Caco-2 (cell line): ENCODE data around the gene KLRF1. TPM values are rescaled to one million over a fixed set of nuclear protein-coding genes. Genes with fewer than 3 reads are reported as not detected.

Source experiments
- BruUV-seq: library from RNA; stranded (reverse); fragments of 400-500 nt; replicated peaks from 2 replicates; lab custom pipeline; 2021; lab: Mats Ljungman, UMichigan
- CTCF ChIA-PET: fragments of 300-600 bp; sonication (Branson Sonifier 250); formaldehyde crosslinking; loops from one replicate; lab custom pipeline; 2022; ENCODE audit warnings: antibody characterized with exemption; lab: Charles Lee
- POLR2A ChIA-PET: fragments of 300-600 bp; sonication (Branson Sonifier 250); formaldehyde crosslinking; loops from one replicate; lab custom pipeline; 2022; ENCODE audit warnings: antibody characterized with exemption; lab: Charles Lee
- DNase-seq, 2 experiments: peaks; one replicate each; pipeline versions ENCODE4 v3.0.0 to v3.0.0-alpha.2; 2020 to 2022
- H3K27me3 ChIP-seq: replicated peaks from 2 replicates; pipeline ENCODE4 v1.6.0; 2011; ENCODE audit warnings: low read length; ENCODE audit not compliant: control insufficient read depth, insufficient read depth
- H3K36me3 ChIP-seq: 2 replicates; pipeline ENCODE4 v1.5.1; 2011; ENCODE audit warnings: low read length; ENCODE audit not compliant: control insufficient read depth, insufficient read depth
- H3K4me1 ChIP-seq: fragments of 250-450 bp; sonication (Bioruptor Pico); 2 replicates; pipeline ENCODE4 v1.5.1; 2020; ENCODE audit warnings: mild to moderate bottlenecking
- H3K4me3 ChIP-seq: 2 replicates; pipeline ENCODE4 v1.5.1; 2011; ENCODE audit warnings: low read depth, mild to moderate bottlenecking, control low read depth, low read length
- H3K9me3 ChIP-seq: fragments of 250-450 bp; sonication (Bioruptor Pico); 2 replicates; pipeline ENCODE4 v1.5.1; 2020; ENCODE audit warnings: mild to moderate bottlenecking, moderate library complexity
- H3K27ac Mint-ChIP-seq: one replicate; pipeline ENCODE4 v1.8.0; 2022; ENCODE audit warnings: mixed read lengths; ENCODE audit not compliant: unreplicated experiment
- H3K27me3 Mint-ChIP-seq: one replicate; pipeline ENCODE4 v1.8.0; 2022; ENCODE audit warnings: mixed read lengths; ENCODE audit not compliant: insufficient read depth, unreplicated experiment
- H3K36me3 Mint-ChIP-seq: one replicate; pipeline ENCODE4 v1.8.0; 2022; ENCODE audit warnings: mild to moderate bottlenecking, mixed read lengths; ENCODE audit not compliant: insufficient read depth, unreplicated experiment
- H3K4me1 Mint-ChIP-seq: one replicate; pipeline ENCODE4 v1.8.0; 2022; ENCODE audit warnings: low read depth, mixed read lengths; ENCODE audit not compliant: unreplicated experiment
- H3K4me3 Mint-ChIP-seq: one replicate; pipeline ENCODE4 v1.8.0; 2022; ENCODE audit warnings: mild to moderate bottlenecking, moderate library complexity, mixed read lengths; ENCODE audit not compliant: unreplicated experiment
- H3K9me3 Mint-ChIP-seq: one replicate; pipeline ENCODE4 v1.8.0; 2022; ENCODE audit warnings: mixed read lengths; ENCODE audit not compliant: unreplicated experiment
- intact Hi-C: fragments of 100-400 bp; cut with micrococcal nuclease; formaldehyde crosslinking; loops from one replicate; pipeline ENCODE4 v1.10.0; 2022; ENCODE audit not compliant: unreplicated experiment
- total RNA-seq: library from RNA; stranded (reverse); gene quantifications from 2 replicates; pipeline ENCODE4 v1.2.3, GENCODE V29; 2022
- TF ChIP-seq, protein P1 (sequence below), 2 experiments: fragments of 200-600 bp in 1 of 2; IDR thresholded peaks; 1 replicate in 1 of 2; 2 replicates in 1 of 2; pipeline versions ENCODE4 v1.5.1 to v1.8.0; 2011 to 2022; ENCODE audit warnings: antibody characterized with exemption in 1 of 2, control low read depth in 1 of 2, inconsistent platforms in 1 of 2, low read depth in 1 of 2, low read length in 1 of 2, mild to moderate bottlenecking in 1 of 2, moderate library complexity in 1 of 2; ENCODE audit not compliant: insufficient read depth in 1 of 2, severe bottlenecking in 1 of 2, unreplicated experiment in 1 of 2

KLRF1 gene
- total RNA-seq, 1 experiment from 2014 or later, result not detected

- no peak overlapping the region for H3K4me3 Mint-ChIP-seq
- no peaks in the 10 kb centered on the region for H3K27me3 ChIP-seq
- POLR2A ChIA-PET, result no interaction called here
- no peak overlapping the region for H3K4me3 ChIP-seq
- no peaks in the 10 kb centered on the region for H3K4me1 ChIP-seq
- intact Hi-C loops, result no loop called here
- DNase-seq, result no peak
- H3K36me3 ChIP-seq, result no peaks in the 10 kb centered on the region
- H3K27me3 Mint-ChIP-seq, result peaks cover 16% of the 10 kb centered on the region
- H3K4me1 Mint-ChIP-seq, result no peaks in the 10 kb centered on the region
- H3K36me3 Mint-ChIP-seq, result no peaks in the 10 kb centered on the region
- TF ChIP-seq, protein P1, sequence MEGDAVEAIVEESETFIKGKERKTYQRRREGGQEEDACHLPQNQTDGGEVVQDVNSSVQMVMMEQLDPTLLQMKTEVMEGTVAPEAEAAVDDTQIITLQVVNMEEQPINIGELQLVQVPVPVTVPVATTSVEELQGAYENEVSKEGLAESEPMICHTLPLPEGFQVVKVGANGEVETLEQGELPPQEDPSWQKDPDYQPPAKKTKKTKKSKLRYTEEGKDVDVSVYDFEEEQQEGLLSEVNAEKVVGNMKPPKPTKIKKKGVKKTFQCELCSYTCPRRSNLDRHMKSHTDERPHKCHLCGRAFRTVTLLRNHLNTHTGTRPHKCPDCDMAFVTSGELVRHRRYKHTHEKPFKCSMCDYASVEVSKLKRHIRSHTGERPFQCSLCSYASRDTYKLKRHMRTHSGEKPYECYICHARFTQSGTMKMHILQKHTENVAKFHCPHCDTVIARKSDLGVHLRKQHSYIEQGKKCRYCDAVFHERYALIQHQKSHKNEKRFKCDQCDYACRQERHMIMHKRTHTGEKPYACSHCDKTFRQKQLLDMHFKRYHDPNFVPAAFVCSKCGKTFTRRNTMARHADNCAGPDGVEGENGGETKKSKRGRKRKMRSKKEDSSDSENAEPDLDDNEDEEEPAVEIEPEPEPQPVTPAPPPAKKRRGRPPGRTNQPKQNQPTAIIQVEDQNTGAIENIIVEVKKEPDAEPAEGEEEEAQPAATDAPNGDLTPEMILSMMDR (IDR thresholded peaks at IDR 0.05; ENCODE audit: insufficient read depth in 1 of 2, low read depth in 1 of 2, low read length in 1 of 2, severe bottlenecking in 1 of 2, unreplicated experiment in 1 of 2), result no peak
- no peaks in the 10 kb centered on the region for H3K9me3 ChIP-seq
- H3K27ac Mint-ChIP-seq, result no peak overlapping the region
- BruUV-seq, result no TSS peak
- CTCF ChIA-PET, result no interaction called here
- H3K9me3 Mint-ChIP-seq, result no peaks in the 10 kb centered on the region
Measured at GRCh38 chr12:9883175-9883574, 55.9 kb downstream of the KLRF1 start.

- intact Hi-C loops, result no loop called here
- Mint-ChIP-seq H3K27ac (no peak overlapping the region), H3K27me3 (peaks cover 10% of the 10 kb centered on the region), H3K36me3 (no peaks in the 10 kb centered on the region), H3K9me3 (no peaks in the 10 kb centered on the region), H3K4me1 (no peaks in the 10 kb centered on the region), H3K4me3 (no peak overlapping the region)
- POLR2A ChIA-PET, result no interaction called here
- no TSS peak for BruUV-seq
- Histone ChIP-seq H3K4me1 (no peaks in the 10 kb centered on the region), H3K4me3 (no peak overlapping the region), H3K36me3 (no peaks in the 10 kb centered on the region), H3K9me3 (no peaks in the 10 kb centered on the region), H3K27me3 (no peaks in the 10 kb centered on the region)
- no peak for DNase-seq
- TF ChIP-seq, protein P1 (IDR thresholded peaks at IDR 0.05; ENCODE audit: insufficient read depth in 1 of 2, low read depth in 1 of 2, low read length in 1 of 2, severe bottlenecking in 1 of 2, unreplicated experiment in 1 of 2), result no peak
- CTCF ChIA-PET, result no interaction called here
Measured at GRCh38 chr12:9888665-9889273, 61.5 kb downstream of the KLRF1 start.

Other genes starting within 250 kb of the KLRF1 start
- gene KLRB1, start 219.6 kb upstream of the KLRF1 start, total RNA-seq, result not detected in 2 replicates
- gene CLEC2D, start 157.8 kb upstream of the KLRF1 start, total RNA-seq, result 6.6 and 8.5 TPM in 2 replicates
- gene CLECL1, start 94.4 kb upstream of the KLRF1 start, total RNA-seq, result not detected in 2 replicates
- gene CD69, start 66.6 kb upstream of the KLRF1 start, total RNA-seq, result not detected in 2 replicates
- gene CLEC2B, start 41.9 kb downstream of the KLRF1 start, total RNA-seq, result not detected in 2 replicates
- not detected in 2 replicates for gene KLRF2, start 54.0 kb downstream of the KLRF1 start, total RNA-seq
- not detected in 2 replicates for gene CLEC2A, start 104.9 kb downstream of the KLRF1 start, total RNA-seq
- gene CLEC12A, start 143.9 kb downstream of the KLRF1 start, total RNA-seq, result not detected in 2 replicates
- not detected in 2 replicates for gene CLEC1B, start 171.6 kb downstream of the KLRF1 start, total RNA-seq
- gene CLEC12B, start 183.1 kb downstream of the KLRF1 start, total RNA-seq, result not detected in 2 replicates
- not detected in 2 replicates for gene CLEC9A, start 203.2 kb downstream of the KLRF1 start, total RNA-seq